Measurements from ENCODE around the gene RNF126. TPM values are rescaled to one million over a fixed set of nuclear protein-coding genes. Genes with fewer than 3 reads are reported as not detected.
"Not testable (repeated sequence)": the region's sequence is repeated elsewhere in the genome, so short reads cannot be mapped to it uniquely, and the experiment has no call there.

Gene RNF126
- total and polyA plus RNA-seq, 2 of the 4 experiments (the other 2 are of a cell fraction), result 7.0 to 27.4 TPM

- H4K8ac ChIP-seq (ENCODE audit: low read depth in 2 of 2, low read length in 2 of 2); intact Hi-C loops (cut with micrococcal nuclease); H3K14ac ChIP-seq (replicated peaks; ENCODE audit: low read depth, low read length); H3K18ac ChIP-seq (ENCODE audit: low read depth, low read length); BruUV-seq (replicated peaks); H2AK9ac ChIP-seq (replicated peaks; ENCODE audit: low read depth, low read length, poor library complexity); H3K56ac ChIP-seq (ENCODE audit: extremely low read depth, insufficient read depth, low read length); H3K27me3 ChIP-seq (ENCODE audit: control insufficient read depth, insufficient read depth, low read length); H2BK5ac ChIP-seq (ENCODE audit: low read depth, low read length, poor library complexity, severe bottlenecking); H3K4ac ChIP-seq (ENCODE audit: low read depth, low read length); H3K9me3 ChIP-seq (ENCODE audit: control insufficient read depth, insufficient read depth, low read length); H2AFZ ChIP-seq (replicated peaks; ENCODE audit: low read length, poor library complexity); H3K9me1 ChIP-seq (ENCODE audit: insufficient read depth, low read length); H2BK120ac ChIP-seq (ENCODE audit: low read depth, low read length); POLR2A ChIA-PET (ENCODE audit: unreplicated experiment); H4K20me1 ChIP-seq (ENCODE audit: insufficient read depth, low read length); H3K79me1 ChIP-seq (ENCODE audit: low read depth in 1 of 2, low read length in 2 of 2); CTCF ChIA-PET; in situ Hi-C loops (cut with MboI; ENCODE audit: low sequenced_read_pairs); H3K4me1 ChIP-seq (ENCODE audit: control insufficient read depth, insufficient read depth, low read length); dilution Hi-C loops (cut with HindIII; ENCODE audit: low sequenced_read_pairs, unreplicated experiment); H3K23ac ChIP-seq (ENCODE audit: low read depth, low read length); H2BK15ac ChIP-seq (ENCODE audit: low read depth, low read length); ATAC-seq (ENCODE audit: low read depth); H2BK20ac ChIP-seq (ENCODE audit: low read depth, low read length); H2AK5ac ChIP-seq (ENCODE audit: low read depth, low read length); H4K91ac ChIP-seq (ENCODE audit: insufficient read depth, low read depth, low read length); H3K27ac ChIP-seq (ENCODE audit: insufficient read depth, low read length); H4K5ac ChIP-seq (ENCODE audit: low read depth, low read length); H3K9ac ChIP-seq (ENCODE audit: low read depth, low read length); H3K4me3 ChIP-seq (ENCODE audit: insufficient read depth, low read depth, low read length); DNase-seq; H3K4me2 ChIP-seq (ENCODE audit: low read depth, low read length): not testable (repeated sequence)
- 100% methylated on average over 23 of the region's 48 CpGs; no CpG with 5 or more reads in 1 of the 2 experiments for WGBS, 2 experiments (ENCODE audit: extremely low coverage in 2 of 2, insufficient read length in 1 of 2)
- H3K36me3 ChIP-seq (ENCODE audit: control insufficient read depth, insufficient read depth, low read length), result peaks cover 48% of the 10 kb centered on the region
Observed at GRCh38 chr19:621191-621590, 41.8 kb downstream of the RNF126 start.
